Measurements from ENCODE around the gene RBM28. TPM values are rescaled to one million over a fixed set of nuclear protein-coding genes. Genes with fewer than 3 reads are reported as not detected.
A peak's percentile ranks its signal among the peaks of the same experiment; 100 is the strongest.

RBM28 gene
- total RNA-seq, 1 donor from 2014 or later, result 76.7 TPM

- Mint-ChIP-seq H3K4me1 (no peaks in the 10 kb centered on the region), H3K27ac (no peak overlapping the region)
Observed at GRCh38 chr7:128381161-128381821, 37.6 kb upstream of the RBM28 start.

DNA sequence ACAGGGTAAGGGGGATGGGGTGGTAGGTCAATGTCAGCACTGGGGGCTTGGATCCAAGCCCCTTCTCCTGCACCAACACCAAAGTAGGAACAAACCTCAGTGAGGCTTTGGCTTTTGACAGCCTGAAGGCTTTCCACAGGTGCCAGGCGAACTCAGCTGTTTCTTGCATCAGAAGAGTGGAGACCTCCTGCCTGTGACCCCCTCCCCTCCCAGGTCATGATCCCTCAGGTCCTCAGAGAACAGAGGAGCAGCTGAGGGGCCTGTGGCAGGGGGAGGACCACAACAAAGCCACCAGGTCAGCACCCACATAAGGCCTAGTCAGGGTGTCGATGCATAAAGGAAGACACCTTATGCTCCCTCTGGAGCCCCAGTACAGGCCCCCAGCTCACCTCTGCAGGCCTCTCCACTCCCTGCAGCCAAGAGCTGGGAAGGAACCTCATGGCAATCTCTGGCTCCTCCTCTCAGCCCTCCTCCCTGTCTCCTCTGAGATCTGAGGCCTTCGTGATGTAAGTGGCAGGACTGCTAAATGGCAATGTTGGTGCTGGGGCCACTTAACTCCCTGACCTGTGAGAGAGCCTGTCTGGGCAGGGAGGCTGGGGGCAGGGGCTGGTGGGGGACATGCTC lies 36.9 kb upstream of the RBM28 start:
- H3K9me3 Mint-ChIP-seq, result no peaks in the 10 kb centered on the region
- DNase-seq, result no peak
- H3K27ac Mint-ChIP-seq, result no peak overlapping the region
- no peaks in the 10 kb centered on the region for H3K4me1 Mint-ChIP-seq
- no peaks in the 10 kb centered on the region for H3K36me3 Mint-ChIP-seq (ENCODE audit: low read depth)
- peaks cover 12% of the 10 kb centered on the region for H3K27me3 Mint-ChIP-seq
- intact Hi-C loops (cut with micrococcal nuclease), result no loop called here
- no peak overlapping the region for H3K4me3 Mint-ChIP-seq

More at GRCh38 chr7:128381161-128381821, 37.6 kb upstream of the RBM28 start:
- Mint-ChIP-seq H3K36me3 (ENCODE audit: low read depth) (no peaks in the 10 kb centered on the region), H3K9me3 (no peaks in the 10 kb centered on the region), H3K27me3 (peaks cover 11% of the 10 kb centered on the region), H3K4me3 (no peak overlapping the region)
- peak; percentile 78 for DNase-seq
- intact Hi-C loops (cut with micrococcal nuclease), result no loop called here

DNA sequence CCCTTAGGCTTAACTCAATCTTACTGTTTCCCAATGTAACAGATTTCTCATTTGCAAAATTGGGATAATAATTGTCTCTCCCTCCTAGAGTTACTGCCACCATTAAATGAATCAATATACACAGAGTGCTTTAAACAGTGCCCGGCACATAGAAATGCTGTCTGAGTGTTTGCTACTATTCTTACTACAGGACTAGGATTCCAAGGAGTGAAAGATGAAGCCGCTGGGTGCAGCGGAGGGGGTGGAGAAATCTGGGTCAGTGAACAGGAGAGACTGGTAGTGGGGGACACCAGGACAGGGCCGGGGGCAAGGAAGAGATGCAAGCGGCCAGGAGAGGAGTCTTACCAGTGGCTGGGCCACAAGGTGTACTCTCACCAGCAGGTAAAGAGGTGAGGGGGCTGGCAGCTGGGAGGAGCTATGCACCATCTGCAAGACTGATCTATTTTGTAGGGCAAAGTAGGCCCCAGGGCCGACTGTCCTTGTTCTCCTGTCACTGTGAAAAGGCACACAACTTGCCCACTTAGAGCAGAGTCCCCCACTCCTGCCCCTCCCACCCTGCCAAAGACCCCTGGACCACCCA lies 36.3 kb upstream of the RBM28 start:
- Mint-ChIP-seq H3K4me3 (no peak overlapping the region), H3K27ac (no peak overlapping the region), H3K9me3 (no peaks in the 10 kb centered on the region), H3K4me1 (no peaks in the 10 kb centered on the region), H3K36me3 (ENCODE audit: low read depth) (no peaks in the 10 kb centered on the region), H3K27me3 (peaks cover 10% of the 10 kb centered on the region)
- intact Hi-C loops (cut with micrococcal nuclease), result no loop called here
- no peak for DNase-seq

DNA sequence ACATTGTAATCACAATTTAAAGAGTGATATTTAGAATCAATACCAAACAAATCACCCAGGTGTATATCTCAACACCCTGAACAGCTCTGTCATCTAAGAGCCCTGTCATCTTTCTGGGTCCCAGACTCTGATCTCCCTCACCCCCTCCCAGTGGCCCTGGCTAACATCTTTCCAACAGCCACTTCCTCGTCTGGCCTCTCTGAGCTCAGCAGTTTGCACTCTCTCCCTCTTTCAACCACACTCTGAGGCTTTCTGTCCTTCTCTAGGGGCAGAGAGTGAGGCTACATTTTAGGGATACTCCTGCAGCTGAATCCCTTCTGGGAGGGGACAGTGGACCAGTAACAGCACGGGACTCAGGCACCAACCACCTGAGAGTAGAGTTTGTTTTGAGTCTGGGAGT lies 34.9 kb upstream of the RBM28 start:
- DNase-seq, result no peak
- intact Hi-C loops (cut with micrococcal nuclease), result no loop called here
- H3K4me3 Mint-ChIP-seq, result no peak overlapping the region
- no peak overlapping the region for H3K27ac Mint-ChIP-seq
- H3K4me1 Mint-ChIP-seq, result no peaks in the 10 kb centered on the region
- H3K27me3 Mint-ChIP-seq, result peaks cover 15% of the 10 kb centered on the region
- no peaks in the 10 kb centered on the region for H3K36me3 Mint-ChIP-seq (ENCODE audit: low read depth)
- no peaks in the 10 kb centered on the region for H3K9me3 Mint-ChIP-seq

DNA sequence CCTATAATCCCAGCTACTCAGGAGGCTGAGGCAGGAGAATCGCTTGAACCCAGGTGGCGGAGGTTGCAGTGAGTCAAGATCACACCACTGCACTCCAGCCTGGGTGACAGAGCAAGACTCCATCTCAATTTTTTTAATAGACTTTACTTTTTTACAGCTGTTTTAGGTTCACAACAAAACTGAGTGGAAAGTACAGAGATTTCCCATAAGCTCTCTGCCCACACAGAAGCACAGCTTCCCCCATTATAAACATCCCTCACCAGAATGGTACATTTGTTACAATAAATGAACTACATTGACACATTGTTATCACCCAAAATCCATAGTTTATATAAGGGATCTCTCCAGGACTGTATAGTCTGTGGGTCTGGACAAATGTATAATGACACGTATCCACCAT lies 32.4 kb upstream of the RBM28 start:
- Mint-ChIP-seq H3K36me3 (ENCODE audit: low read depth) (no peaks in the 10 kb centered on the region), H3K9me3 (no peaks in the 10 kb centered on the region), H3K27me3 (peaks cover 22% of the 10 kb centered on the region), H3K27ac (no peak overlapping the region), H3K4me1 (no peaks in the 10 kb centered on the region), H3K4me3 (no peak overlapping the region)
- DNase-seq, result no peak
- intact Hi-C loops (cut with micrococcal nuclease), result no loop called here

DNA sequence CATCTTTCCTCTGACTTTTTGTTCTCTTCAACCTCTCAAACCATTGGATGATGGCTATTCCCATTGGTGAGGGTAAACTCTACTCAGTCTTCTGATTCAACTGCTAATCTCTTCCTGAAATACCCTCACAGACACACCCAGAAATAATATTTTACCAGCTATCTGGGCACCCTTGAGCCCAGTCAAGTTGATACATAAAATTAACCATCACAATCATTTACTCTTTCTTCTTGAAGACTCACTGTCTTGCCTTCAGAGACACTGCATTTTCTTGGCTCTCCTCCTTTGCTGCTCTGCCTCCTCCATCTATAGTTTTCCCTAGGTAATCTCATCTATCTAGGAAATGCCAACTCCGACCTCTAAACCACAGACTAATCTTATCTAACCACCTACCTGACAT lies 30.3 kb upstream of the RBM28 start:
- Mint-ChIP-seq H3K27ac (no peak overlapping the region), H3K36me3 (ENCODE audit: low read depth) (no peaks in the 10 kb centered on the region)
- intact Hi-C loops (cut with micrococcal nuclease), result no loop called here

GRCh38 chr7:128373606-128374005 lies 29.9 kb upstream of the RBM28 start:
- Mint-ChIP-seq H3K4me3 (no peak overlapping the region), H3K27ac (no peak overlapping the region), H3K36me3 (ENCODE audit: low read depth) (no peaks in the 10 kb centered on the region), H3K27me3 (peaks cover 29% of the 10 kb centered on the region), H3K9me3 (no peaks in the 10 kb centered on the region), H3K4me1 (no peaks in the 10 kb centered on the region)
- intact Hi-C loops (cut with micrococcal nuclease), result no loop called here
- DNase-seq, result no peak

More for the DNA sequence above, 30.3 kb upstream of the RBM28 start:
- Mint-ChIP-seq H3K9me3 (no peaks in the 10 kb centered on the region), H3K4me3 (no peak overlapping the region), H3K4me1 (no peaks in the 10 kb centered on the region), H3K27me3 (peaks cover 29% of the 10 kb centered on the region)
- DNase-seq, result no peak

GRCh38 chr7:128370491-128370890 lies 26.8 kb upstream of the RBM28 start:
- Mint-ChIP-seq H3K27ac (no peak overlapping the region), H3K4me1 (no peaks in the 10 kb centered on the region)

GRCh38 chr7:128366986-128367385 lies 23.3 kb upstream of the RBM28 start:
- Mint-ChIP-seq H3K36me3 (ENCODE audit: low read depth) (no peaks in the 10 kb centered on the region), H3K4me1 (peaks cover 12% of the 10 kb centered on the region), H3K27ac (no peak overlapping the region), H3K27me3 (peaks cover 64% of the 10 kb centered on the region), H3K9me3 (no peaks in the 10 kb centered on the region), H3K4me3 (no peak overlapping the region)
- intact Hi-C loops (cut with micrococcal nuclease), result no loop called here
- no peak for DNase-seq

More at GRCh38 chr7:128370491-128370890, 26.8 kb upstream of the RBM28 start:
- Mint-ChIP-seq H3K27me3 (peaks cover 39% of the 10 kb centered on the region), H3K9me3 (no peaks in the 10 kb centered on the region), H3K36me3 (ENCODE audit: low read depth) (no peaks in the 10 kb centered on the region), H3K4me3 (no peak overlapping the region)
- no peak for DNase-seq
- intact Hi-C loops (cut with micrococcal nuclease), result no loop called here

GRCh38 chr7:128366300-128366699 lies 22.6 kb upstream of the RBM28 start:
- Mint-ChIP-seq H3K36me3 (ENCODE audit: low read depth) (no peaks in the 10 kb centered on the region), H3K27me3 (peaks cover 66% of the 10 kb centered on the region), H3K9me3 (no peaks in the 10 kb centered on the region), H3K4me3 (no peak overlapping the region), H3K27ac (no peak overlapping the region), H3K4me1 (peaks cover 16% of the 10 kb centered on the region)
- no peak for DNase-seq
- intact Hi-C loops (cut with micrococcal nuclease), result no loop called here

DNA sequence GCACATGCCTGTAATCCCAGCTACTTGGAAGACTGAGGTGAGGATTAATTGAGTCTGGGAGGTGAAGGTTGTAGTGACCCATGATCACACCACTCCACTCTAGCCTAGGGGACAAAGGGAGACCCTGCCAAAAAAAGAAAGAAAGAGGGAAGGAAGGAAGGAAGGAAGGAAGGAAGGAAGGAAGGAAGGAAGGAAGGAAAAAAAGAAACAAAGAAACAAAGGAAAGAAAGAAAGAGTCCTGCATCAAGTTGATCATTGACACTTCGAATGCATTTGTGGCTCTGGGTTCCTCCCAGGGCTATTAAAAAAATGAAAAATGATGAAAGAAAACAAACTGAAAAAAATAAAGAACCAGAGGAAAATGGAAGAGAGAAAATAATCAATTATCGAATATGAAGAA lies 21.7 kb upstream of the RBM28 start:
- Mint-ChIP-seq H3K36me3 (ENCODE audit: low read depth) (no peaks in the 10 kb centered on the region), H3K9me3 (no peaks in the 10 kb centered on the region), H3K27me3 (peaks cover 68% of the 10 kb centered on the region), H3K27ac (no peak overlapping the region), H3K4me3 (no peak overlapping the region), H3K4me1 (peaks cover 20% of the 10 kb centered on the region)
- intact Hi-C loops (cut with micrococcal nuclease), result no loop called here
- no peak for DNase-seq

DNA sequence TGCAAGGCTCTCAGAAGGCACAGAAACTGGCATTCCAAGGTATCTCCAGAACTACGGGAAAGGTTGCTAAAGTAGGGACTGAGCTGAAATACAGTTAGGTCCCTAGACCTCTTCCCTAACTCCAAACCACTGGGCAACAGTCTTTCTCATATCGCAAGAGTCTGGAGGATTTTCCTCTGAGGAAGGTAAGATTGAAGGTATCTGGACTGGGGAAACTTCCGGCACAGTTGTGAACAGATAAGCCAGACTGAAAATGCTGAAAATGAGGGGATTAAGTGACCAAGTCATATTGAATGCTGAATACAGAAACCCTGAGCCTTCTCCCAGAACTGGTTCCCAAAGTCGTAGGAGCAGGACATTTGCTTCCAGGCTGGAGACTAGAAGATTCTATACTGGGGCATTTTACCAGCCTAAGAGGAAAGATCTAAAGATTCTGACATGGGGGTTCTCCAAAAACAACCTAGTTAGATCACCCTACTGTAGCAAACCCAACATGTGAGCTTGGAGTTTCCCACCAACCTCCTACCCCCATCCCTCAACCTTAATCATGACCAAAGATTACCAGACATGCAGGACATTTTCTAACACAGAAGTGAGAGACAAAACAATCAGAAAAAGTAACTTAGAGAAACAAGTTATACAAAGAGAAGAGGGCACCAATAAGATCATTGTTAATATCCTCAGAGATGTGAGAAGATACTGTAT lies 20.6 kb upstream of the RBM28 start:
- DNase-seq, result no peak
- Mint-ChIP-seq H3K27me3 (peaks cover 78% of the 10 kb centered on the region), H3K9me3 (no peaks in the 10 kb centered on the region), H3K4me3 (no peak overlapping the region), H3K27ac (no peak overlapping the region), H3K36me3 (ENCODE audit: low read depth) (no peaks in the 10 kb centered on the region), H3K4me1 (peaks cover 20% of the 10 kb centered on the region)
- intact Hi-C loops (cut with micrococcal nuclease), result no loop called here

GRCh38 chr7:128363261-128363721 lies 19.6 kb upstream of the RBM28 start:
- DNase-seq, result no peak

DNA sequence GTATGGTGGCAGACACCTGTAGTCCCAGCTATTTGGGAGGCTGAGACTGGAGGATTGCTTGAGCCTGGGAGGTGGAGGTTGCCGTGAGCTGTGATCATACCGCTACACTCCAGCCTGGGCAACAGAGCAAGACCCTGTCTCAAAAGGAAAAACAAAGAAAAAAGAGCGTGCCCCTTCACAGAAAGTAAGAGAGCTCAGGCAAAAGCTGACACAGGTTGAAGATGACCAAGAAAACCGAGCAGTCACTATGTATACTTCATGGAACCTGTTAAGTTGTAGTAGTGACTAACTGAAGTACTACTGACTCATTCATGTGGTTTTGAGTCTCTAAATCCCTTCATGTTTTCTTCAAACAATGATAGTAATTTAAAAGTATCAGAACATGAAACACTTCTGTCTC lies 19.0 kb upstream of the RBM28 start:
- no peak for DNase-seq
- Mint-ChIP-seq H3K4me1 (peaks cover 20% of the 10 kb centered on the region), H3K9me3 (no peaks in the 10 kb centered on the region), H3K27me3 (peaks cover 83% of the 10 kb centered on the region), H3K36me3 (ENCODE audit: low read depth) (no peaks in the 10 kb centered on the region), H3K27ac (peak overlapping the region; percentile 38), H3K4me3 (peak overlapping the region; percentile 77)
- intact Hi-C loops (cut with micrococcal nuclease), result loop anchor here (1.0 kb wide), 1 partner anchor 9 kb away; no protein-coding TSS in a partner anchor

More at GRCh38 chr7:128363261-128363721, 19.6 kb upstream of the RBM28 start:
- peaks cover 20% of the 10 kb centered on the region for H3K4me1 Mint-ChIP-seq
- H3K27me3 Mint-ChIP-seq, result peaks cover 79% of the 10 kb centered on the region
- no peak overlapping the region for H3K27ac Mint-ChIP-seq
- intact Hi-C loops (cut with micrococcal nuclease), result no loop called here
- no peak overlapping the region for H3K4me3 Mint-ChIP-seq
- no peaks in the 10 kb centered on the region for H3K9me3 Mint-ChIP-seq
- H3K36me3 Mint-ChIP-seq (ENCODE audit: low read depth), result no peaks in the 10 kb centered on the region

Data from activated CD4-positive, alpha-beta T cell treated with anti-CD3 and anti-CD28 coated beads, Interleukin-2, amount 10 ng/mL, durations not matched to agents 24 days and 14 days (primary cell).